Measurements from ENCODE around the gene MED15. TPM values are rescaled to one million over a fixed set of nuclear protein-coding genes. Genes with fewer than 3 reads are reported as not detected.

Gene MED15
- total and polyA plus RNA-seq, 12 donors = 22.5 to 203 (median 82.2) TPM

DNA sequence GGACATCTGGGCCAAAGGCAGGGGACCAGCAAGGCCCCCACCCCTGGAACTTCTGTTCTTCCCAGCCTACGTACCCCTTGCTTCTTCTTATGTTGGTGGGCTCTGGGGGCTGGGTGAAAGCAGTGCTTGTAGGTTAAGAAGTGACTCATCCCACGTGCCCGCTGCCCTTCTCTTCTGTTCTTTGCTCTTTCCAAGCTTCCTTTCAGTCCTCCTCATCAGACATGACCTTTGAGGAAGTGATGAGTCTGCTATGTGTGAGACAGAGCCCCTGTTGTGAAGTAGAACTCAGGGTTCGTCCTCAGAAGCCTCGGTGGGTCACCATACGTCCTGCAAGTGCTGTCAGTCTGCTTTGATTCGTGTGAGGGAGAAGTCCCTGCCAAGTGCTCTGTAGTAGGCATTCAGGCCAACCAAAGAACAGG is 12.7 kb downstream of the MED15 start:
- intact Hi-C loops (cut with DNase I) = loop anchor here in 1 of 2 donors (5.0 kb wide), 1 partner anchor 37 kb away; no protein-coding TSS in a partner anchor
- Histone ChIP-seq H3K27me3 (no peaks in the 10 kb centered on the region), H3K9me3 (replicated peaks in 1 of 3) (no peaks in the 10 kb centered on the region), H3K27ac (peak overlapping the region in 4 of 5 donors; percentile 11 to 79 (median 69)), H3K36me3 (replicated peaks in 1 of 2) (peaks cover 0 to 16% of the 10 kb centered on the region in 2 donors), H3K4me1 (replicated peaks in 1 of 2) (peaks cover 42 to 65% of the 10 kb centered on the region in 2 donors), H3K4me3 (no peak overlapping the region)
- no peak for TF ChIP-seq POLR2A (IDR thresholded peaks at IDR 0.05)
- no peak for TF ChIP-seq CTCF (IDR thresholded peaks at IDR 0.05)
- whole genome bisulfite sequencing, 4 donors = 24 to 38% (median 32%) methylated on average over 7 of the region's 7 CpGs
- peak in 4 of 7 donors; percentile 33 to 80 (median 56) for DNase-seq

DNA sequence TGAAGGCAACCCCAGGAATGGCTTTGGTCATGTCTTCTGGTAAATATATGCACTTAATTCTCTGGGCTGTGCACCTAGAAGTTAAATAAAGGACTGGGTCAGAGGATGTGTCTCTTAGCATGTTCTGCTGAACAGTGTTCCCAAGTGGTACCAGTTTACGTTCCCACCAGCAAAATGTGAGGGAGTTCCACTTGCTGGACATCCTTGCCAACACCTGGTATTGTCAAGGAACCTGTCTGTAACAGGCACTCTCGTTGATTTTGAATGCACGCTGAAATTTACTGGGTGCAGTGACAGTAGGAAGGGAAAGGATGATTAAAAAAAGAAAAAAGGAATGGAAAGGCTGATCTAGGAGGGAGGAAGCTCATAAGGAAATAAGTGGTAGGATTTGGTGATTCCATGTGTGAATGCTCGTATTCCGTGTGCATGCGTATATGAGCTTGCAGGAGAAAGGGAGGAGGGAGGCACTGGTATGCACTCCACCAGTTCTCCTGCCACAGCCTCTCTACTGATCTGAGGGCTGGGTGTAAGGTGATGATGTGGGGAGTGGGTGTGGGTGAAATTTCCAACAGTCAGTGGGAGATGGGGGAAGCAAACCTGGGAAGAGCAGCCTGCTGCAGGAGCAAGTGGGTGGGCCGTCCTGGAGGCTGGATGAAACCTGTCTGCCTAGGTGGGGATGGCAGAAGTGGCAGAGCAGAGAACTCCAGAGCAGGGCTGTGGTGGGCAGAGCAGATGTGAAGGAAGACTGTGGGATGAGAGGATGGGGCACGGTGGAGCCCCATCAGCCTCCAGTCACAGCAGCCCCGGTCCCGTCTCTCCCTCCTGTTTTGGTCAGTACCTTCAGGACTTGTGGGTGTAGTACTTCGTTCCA is 15.0 kb downstream of the MED15 start:
- Histone ChIP-seq H3K27ac (peak overlapping the region in 1 of 5 donors; percentile 63), H3K4me3 (no peak overlapping the region), H3K9me3 (replicated peaks in 1 of 3) (no peaks in the 10 kb centered on the region), H3K4me1 (replicated peaks in 1 of 2) (peaks cover 43 to 63% of the 10 kb centered on the region in 2 donors), H3K27me3 (no peaks in the 10 kb centered on the region), H3K36me3 (replicated peaks in 1 of 2) (peaks cover 0 to 16% of the 10 kb centered on the region in 2 donors)
- no peak for TF ChIP-seq CTCF (IDR thresholded peaks at IDR 0.05)
- no peak for TF ChIP-seq POLR2A (IDR thresholded peaks at IDR 0.05)
- intact Hi-C loops (cut with DNase I) = loop anchor here in 1 of 2 donors (5.0 kb wide), 1 partner anchor 35 kb away; no protein-coding TSS in a partner anchor
- DNase-seq = no peak
- WGBS, 4 donors = 83 to 90% (median 88%) methylated on average over 11 of the region's 11 CpGs

DNA sequence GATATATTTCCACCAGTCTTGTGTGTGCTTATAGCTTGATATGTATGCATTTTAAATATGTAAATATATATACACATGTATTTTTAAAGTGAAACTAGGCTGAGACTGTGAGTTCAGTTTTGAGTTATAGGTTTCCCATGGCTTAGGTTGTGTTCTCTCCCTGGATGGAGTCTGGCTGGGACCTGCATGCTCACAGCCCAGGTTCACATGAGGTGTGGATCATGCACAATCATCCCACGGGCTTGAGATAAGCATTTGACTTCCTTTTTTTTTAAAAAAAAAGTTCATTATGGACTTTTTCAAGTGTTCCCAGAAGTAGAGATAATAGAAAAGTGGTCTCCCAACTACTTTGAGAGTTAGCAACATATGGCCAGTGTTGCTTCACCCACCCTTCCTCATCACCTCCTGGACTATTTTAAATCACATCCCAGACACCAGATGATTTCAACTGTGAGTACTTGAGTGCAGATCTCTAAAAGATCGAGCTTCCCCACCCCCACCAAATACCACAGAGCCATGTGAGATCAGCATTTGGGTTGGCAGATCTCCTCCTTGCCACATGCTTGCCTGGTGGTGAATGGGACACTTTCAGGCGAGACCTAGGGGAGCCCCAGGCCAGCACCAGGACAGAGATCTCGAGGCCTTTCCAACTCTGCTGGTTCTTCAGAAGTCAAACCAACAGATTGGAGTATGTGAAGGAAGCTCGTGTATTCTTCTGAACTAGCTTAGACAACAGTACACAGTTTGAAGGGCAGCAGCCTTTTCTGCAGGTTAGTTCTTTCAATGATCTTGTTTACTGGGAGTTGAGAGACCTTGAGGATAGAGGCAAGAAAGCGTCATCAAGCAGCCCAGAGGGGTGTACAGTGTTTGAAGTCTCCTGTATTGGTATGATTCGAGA is 15.9 kb downstream of the MED15 start:
- Histone ChIP-seq H3K4me1 (replicated peaks in 1 of 2) (peaks cover 44 to 59% of the 10 kb centered on the region in 2 donors), H3K4me3 (no peak overlapping the region), H3K27me3 (no peaks in the 10 kb centered on the region), H3K36me3 (replicated peaks in 1 of 2) (peaks cover 0 to 18% of the 10 kb centered on the region in 2 donors), H3K9me3 (replicated peaks in 1 of 3) (no peaks in the 10 kb centered on the region), H3K27ac (peak overlapping the region in 4 of 5 donors; percentile 0 to 71 (median 67))
- intact Hi-C loops (cut with DNase I) = loop anchor here in 1 of 2 donors (5.0 kb wide), 1 partner anchor 34 kb away; no protein-coding TSS in a partner anchor
- WGBS, 4 donors = 30 to 42% (median 37%) methylated on average over 7 of the region's 7 CpGs
- peak in 2 of 7 donors; percentile 36 to 49 for DNase-seq
- TF ChIP-seq POLR2A (IDR thresholded peaks at IDR 0.05) (no peak), CTCF (IDR thresholded peaks at IDR 0.05) (no peak)
